Heart left ventricle (tissue), 16 donors: ENCODE measurements around the gene FLT4. TPM values are rescaled to one million over a fixed set of nuclear protein-coding genes. Genes with fewer than 3 reads are reported as not detected.
A peak's percentile ranks its signal among the peaks of the same experiment; 100 is the strongest.

Experiments
- ATAC-seq, 4 donors: fragments of 200-7000 bp; cut with Tn5 transposase; one replicate each; pipeline ENCODE4 v1.9.1; 2020 to 2022; ENCODE audit warnings: moderate library complexity in 4 of 4, mild to moderate bottlenecking in 3 of 4, moderate number of reproducible peaks in 1 of 4
- DNase-seq, 5 donors: peaks; one replicate each; pipeline ENCODE4 v3.0.0-alpha.2; 2020
- H3K27ac ChIP-seq, 12 donors: fragments of 200-600 bp; sonication (generic) in 4 of 12; one replicate each; pipeline versions ENCODE4 v1.5.0 to v1.8.0; 2016 to 2022; ENCODE audit warnings: mild to moderate bottlenecking in 2 of 12
- H3K27me3 ChIP-seq, 9 donors: fragments of 200-600 bp; sonication (generic) in 2 of 9; one replicate each; pipeline versions ENCODE4 v1.5.1 to v1.8.0; 2016 to 2022; ENCODE audit warnings: mild to moderate bottlenecking in 3 of 9
- H3K36me3 ChIP-seq, 9 donors: fragments of 200-600 bp; sonication (generic) in 2 of 9; one replicate each; pipeline versions ENCODE4 v1.5.0 to v1.8.0; 2018 to 2022; ENCODE audit warnings: mild to moderate bottlenecking in 2 of 9
- H3K4me1 ChIP-seq, 12 donors: fragments of 200-600 bp; sonication (generic) in 4 of 12; one replicate each; pipeline versions ENCODE4 v1.5.0 to v1.8.0; 2016 to 2022; ENCODE audit warnings: mild to moderate bottlenecking in 3 of 12
- H3K4me3 ChIP-seq, 12 donors: fragments of 200-600 bp; sonication (generic) in 4 of 12; one replicate each; pipeline versions ENCODE4 v1.5.0 to v1.8.0; 2017 to 2022; ENCODE audit warnings: mild to moderate bottlenecking in 9 of 12, moderate library complexity in 4 of 12
- H3K9me3 ChIP-seq, 12 donors: fragments of 200-600 bp; sonication (generic) in 4 of 12; one replicate each; pipeline versions ENCODE4 v1.5.0 to v1.8.0; 2016 to 2022; ENCODE audit warnings: mild to moderate bottlenecking in 1 of 12
- CTCF ChIP-seq, 12 donors: fragments of 200-600 bp; sonication (generic) in 4 of 12; IDR thresholded peaks; one replicate each; pipeline versions ENCODE4 v1.5.0 to v1.8.0; 2018 to 2022; ENCODE audit warnings: antibody characterized with exemption in 12 of 12, mild to moderate bottlenecking in 5 of 12
- POLR2A ChIP-seq, 2 donors: fragments of 450-650 bp; IDR thresholded peaks; one replicate each; pipeline ENCODE4 v1.6.1; 2017; ENCODE audit warnings: antibody characterized with exemption in 2 of 2, mild to moderate bottlenecking in 2 of 2, moderate library complexity in 2 of 2
- WGBS, 4 donors: extraction: QIAGEN DNeasy Blood & Tissue Kit in 2 of 4; methylation state at CpG; one replicate each; pipeline versions ENCODE4 v1.1.5 to v1.1.7; 2013 to 2018; 5-methylcytosine and 5-hydroxymethylcytosine counted together
- intact Hi-C, 10 donors: fragments of 100-400 bp; cut with DNase I; formaldehyde crosslinking; loops; one replicate each; pipeline versions ENCODE4 v1.11.1 to v1.14.2; 2022
- polyA plus RNA-seq, 2 donors: library from polyadenylated mRNA; stranded (reverse); fragments of 200-250 nt; gene quantifications; one replicate each; pipeline ENCODE4 v1.2.3, GENCODE V29; 2013
- total RNA-seq, 9 donors: library from RNA; depleted of rRNA in 2 of 9; stranded (reverse); fragments of >200 nt in 2 of 9; fragmentation: NEBNext Ultra II Directional in 3 of 9; extraction: Animal tissue kit (Norgen Biotek cat#: 25700) in 3 of 9; gene quantifications; one replicate each; pipeline versions ENCODE4 v1.1.0 to v1.2.4, GENCODE V29; 2016 to 2023
- donor health status: ischemic (EF 13 %, LVEDD 7.1; RV severe dilation, severe dysfunction).
- donor health status: healthy with polysubstance abuse.
- donor health status: DM: no; HTN: yes; CAD: no.
- donor health status: DM: no; HTN: no; CAD: no.
- donor health status: ischemic (EF 25% LVEDD 6.9; RV normal size, moderate dysfunction).
- donor health status: ischemic (EF 25% LVEDD 5.7; RV mildly dilated, moderate dysfunction).
- donor health status: healthy.
- donor health status: DM: yes; HTN: yes; CAD: no.
- donor health status: ischemic (EF 35%, LVEDD 5.7; RV mildly dilated, moderate dysfunction).
- donor health status: nonischemic (EF 11% LVEDD 7.7; RV severe dilation, severe dysfunction).
- donor health status: DM: yes; HTN: yes; CAD: no.
- donor health status: PGD.
- donor health status: ischemic (EF 29% LVEDD 5.4; RV normal size, mild dysfunction).
- donor health status: nonischemic (EF 23%, LVEDD 6.1; RV moderate dilation, normal function).

The FLT4 gene
- total and polyA plus RNA-seq, 11 donors = 2.1 to 13.7 (median 6.3) TPM

GRCh38 chr5:180639287-180639686, 10.1 kb downstream of the FLT4 start:
- ATAC-seq = no peak
- WGBS, 4 donors = 59 to 66% (median 64%) methylated on average over 3 of the region's 3 CpGs
- intact Hi-C loops = no loop called here

GRCh38 chr5:180637962-180638680, 11.3 kb downstream of the FLT4 start:
- peak in 2 of 5 donors; percentile 12 to 41 for DNase-seq
- no peak overlapping the region for H3K27ac ChIP-seq
- H3K27me3 ChIP-seq = peaks cover 0 to 3% (median 0%) of the 10 kb centered on the region in 9 donors
- TF ChIP-seq CTCF (IDR thresholded peaks at IDR 0.05) (no peak), POLR2A (IDR thresholded peaks at IDR 0.05) (no peak)
- no peak overlapping the region for H3K4me3 ChIP-seq
- no peaks in the 10 kb centered on the region for H3K36me3 ChIP-seq
- ATAC-seq = no peak
- intact Hi-C loops = no loop called here
- H3K4me1 ChIP-seq = peaks cover 0 to 14% (median 5%) of the 10 kb centered on the region in 12 donors
- 57 to 65% (median 63%) methylated on average over 20 of the region's 20 CpGs for WGBS, 4 donors
- H3K9me3 ChIP-seq = no peaks in the 10 kb centered on the region

More at GRCh38 chr5:180639287-180639686, 10.1 kb downstream of the FLT4 start:
- no peaks in the 10 kb centered on the region for H3K27me3 ChIP-seq
- peaks cover 0 to 15% (median 5%) of the 10 kb centered on the region in 12 donors for H3K4me1 ChIP-seq
- TF ChIP-seq CTCF (IDR thresholded peaks at IDR 0.05) (no peak), POLR2A (IDR thresholded peaks at IDR 0.05) (no peak)
- DNase-seq = no peak
- no peak overlapping the region for H3K27ac ChIP-seq
- H3K9me3 ChIP-seq = no peaks in the 10 kb centered on the region
- no peaks in the 10 kb centered on the region for H3K36me3 ChIP-seq
- H3K4me3 ChIP-seq = no peak overlapping the region

- H3K27ac ChIP-seq = no peak overlapping the region
- ATAC-seq (peak in 2 of 4 donors; percentile 16 to 70), DNase-seq (peak in 4 of 5 donors; percentile 18 to 38 (median 30))
- H3K9me3 ChIP-seq = no peaks in the 10 kb centered on the region
- H3K27me3 ChIP-seq = peaks cover 0 to 11% (median 0%) of the 10 kb centered on the region in 9 donors
- WGBS, 4 donors = 39 to 49% (median 45%) methylated on average over 18 of the region's 18 CpGs
- H3K36me3 ChIP-seq = no peaks in the 10 kb centered on the region
- intact Hi-C loops = no loop called here
- no peak overlapping the region for H3K4me3 ChIP-seq
- H3K4me1 ChIP-seq = peaks cover 0 to 23% (median 5%) of the 10 kb centered on the region in 12 donors
- no peak for TF ChIP-seq CTCF (IDR thresholded peaks at IDR 0.05)
- no peak for TF ChIP-seq POLR2A (IDR thresholded peaks at IDR 0.05)
These were observed 12.9 kb downstream of the FLT4 start for GRCh38 chr5:180636403-180637075.

GRCh38 chr5:180636016-180636402, 13.4 kb downstream of the FLT4 start:
- WGBS, 4 donors = 65 to 80% (median 69%) methylated on average over 8 of the region's 8 CpGs
- no peak for TF ChIP-seq CTCF (IDR thresholded peaks at IDR 0.05)
- DNase-seq (peak in 2 of 5 donors; percentile 15 to 34), ATAC-seq (peak in 1 of 4 donors; percentile 22)
- Histone ChIP-seq H3K9me3 (no peaks in the 10 kb centered on the region), H3K4me3 (no peak overlapping the region), H3K27ac (no peak overlapping the region), H3K27me3 (peaks cover 0 to 11% (median 0%) of the 10 kb centered on the region in 9 donors), H3K4me1 (peaks cover 0 to 23% (median 5%) of the 10 kb centered on the region in 12 donors), H3K36me3 (no peaks in the 10 kb centered on the region)
- intact Hi-C loops = no loop called here
